ENCODE results near the gene SLC9A8.

GRCh38 chr20:49831022-49831769 is 18.6 kb downstream of the SLC9A8 start:
- TF ChIP-seq CTCF (conservative IDR thresholded peaks at IDR 0.05) (no peak), EZH2 (IDR thresholded peaks at IDR 0.05; ENCODE audit: low read depth) (no peak)
